H1 (cell line): ENCODE data around the gene SPTBN5. TPM values are rescaled to one million over a fixed set of nuclear protein-coding genes. Genes with fewer than 3 reads are reported as not detected.

Experiments used
- CTCF ChIA-PET: fragments of 300-600 bp; sonication (Branson Sonifier 250); formaldehyde crosslinking; loops from one replicate; lab custom pipeline; 2021; ENCODE audit not compliant: partially characterized antibody; lab: Charles Lee
- POLR2A ChIA-PET: fragments of 300-600 bp; sonication (Branson Sonifier 250); formaldehyde crosslinking; loops from one replicate; lab custom pipeline; 2021; ENCODE audit warnings: inconsistent platforms; ENCODE audit not compliant: partially characterized antibody; lab: Charles Lee
- DNase-seq, 2 experiments: peaks; one replicate each; pipeline versions ENCODE4 v3.0.0 to v3.0.0-alpha.2; 2010 to 2022; ENCODE audit warnings: low spot score in 2 of 2, low read depth in 1 of 2, mixed read lengths in 1 of 2
- FAIRE-seq: peaks from 2 replicates; lab custom pipeline; 2011; peaks lifted over from hg19 to GRCh38; lab: Jason Lieb, UNC
- H2AFZ ChIP-seq: 2 replicates; pipeline ENCODE4 v1.8.1; 2012; ENCODE audit warnings: low read length, inconsistent platforms
- H2AK5ac ChIP-seq: 2 replicates; pipeline ENCODE4 v1.6.1; 2013; ENCODE audit warnings: low read depth, low read length
- H2BK120ac ChIP-seq: replicated peaks from 2 replicates; pipeline ENCODE3; 2013; ENCODE audit warnings: low read depth, low read length, inconsistent platforms
- H2BK12ac ChIP-seq: 2 replicates; pipeline ENCODE4 v1.6.1; 2013; ENCODE audit warnings: low read depth, low read length
- H2BK15ac ChIP-seq: 2 replicates; pipeline ENCODE4 v1.6.1; 2013; ENCODE audit warnings: low read length
- H2BK20ac ChIP-seq: 2 replicates; pipeline ENCODE4 v1.6.1; 2013; ENCODE audit warnings: low read length
- H2BK5ac ChIP-seq: 2 replicates; pipeline ENCODE4 v1.6.1; 2013; ENCODE audit warnings: low read depth, low read length
- H3K14ac ChIP-seq: 2 replicates; pipeline ENCODE4 v1.6.1; 2013; ENCODE audit warnings: inconsistent platforms; ENCODE audit not compliant: insufficient read length
- H3K18ac ChIP-seq: 2 replicates; pipeline ENCODE4 v1.6.1; 2013; ENCODE audit warnings: low read length; ENCODE audit errors: extremely low read depth
- H3K23ac ChIP-seq: 2 replicates; pipeline ENCODE4 v1.6.1; 2013; ENCODE audit warnings: inconsistent platforms; ENCODE audit not compliant: insufficient read length
- H3K23me2 ChIP-seq: 2 replicates; pipeline ENCODE4 v1.6.1; 2013; ENCODE audit warnings: low read depth, low read length
- H3K27ac ChIP-seq: 2 replicates; pipeline ENCODE4 v1.6.1; 2011; ENCODE audit warnings: low read depth, low read length, inconsistent platforms
- H3K27me3 ChIP-seq, 4 experiments: replicated peaks in 1 of 4; 1 replicate in 1 of 4; 2 replicates in 3 of 4; pipeline versions ENCODE4 v1.6.1 to v1.8.1; 2011 to 2013; ENCODE audit warnings: low read length in 3 of 4, mild to moderate bottlenecking in 3 of 4, inconsistent platforms in 2 of 4, mixed read lengths in 2 of 4, moderate library complexity in 1 of 4; ENCODE audit not compliant: control insufficient read depth in 3 of 4, insufficient read depth in 3 of 4; ENCODE audit errors: extremely low read depth in 1 of 4
- H3K36me3 ChIP-seq, 4 experiments: 2 replicates each; pipeline versions ENCODE4 v1.6.1 to v1.8.1; 2011 to 2013; ENCODE audit warnings: mild to moderate bottlenecking in 4 of 4, low read length in 3 of 4, moderate library complexity in 2 of 4, control low read depth in 1 of 4, inconsistent platforms in 1 of 4; ENCODE audit not compliant: insufficient read depth in 4 of 4, control insufficient read depth in 2 of 4
- H3K4ac ChIP-seq: replicated peaks from 2 replicates; pipeline ENCODE3; 2013; ENCODE audit warnings: low read length, low read depth, mixed read lengths, inconsistent platforms; ENCODE audit not compliant: insufficient read length
- H3K4me1 ChIP-seq, 4 experiments: replicated peaks in 1 of 4; 1 replicate in 1 of 4; 2 replicates in 3 of 4; pipeline versions ENCODE4 v1.6.1 to v1.8.1; 2011 to 2013; ENCODE audit warnings: low read length in 3 of 4, inconsistent platforms in 2 of 4, mixed read lengths in 1 of 4; ENCODE audit not compliant: insufficient read depth in 4 of 4, control insufficient read depth in 3 of 4
- H3K4me2 ChIP-seq, 2 experiments: 2 replicates each; pipeline versions ENCODE4 v1.6.1 to v1.8.1; 2011 to 2013; ENCODE audit warnings: low read depth in 2 of 2, low read length in 2 of 2, control low read depth in 1 of 2, inconsistent platforms in 1 of 2, mild to moderate bottlenecking in 1 of 2; ENCODE audit not compliant: insufficient read depth in 1 of 2
- H3K4me3 ChIP-seq, 4 experiments: fragments of 200-600, 300-600 bp in 1 of 4; sonication (generic), shearing (Covaris generic), sonication (Bioruptor Twin) in 1 of 4; 2 replicates each; pipeline versions ENCODE4 v1.5.1 to v1.8.1; 2011 to 2016; ENCODE audit warnings: low read length in 4 of 4, low read depth in 3 of 4, control low read depth in 2 of 4, inconsistent platforms in 2 of 4, mild to moderate bottlenecking in 2 of 4, mixed read lengths in 1 of 4, moderate library complexity in 1 of 4; ENCODE audit not compliant: insufficient read depth in 2 of 4; ENCODE audit errors: extremely low read depth in 1 of 4
- H3K56ac ChIP-seq: replicated peaks from 2 replicates; pipeline ENCODE3; 2013; ENCODE audit warnings: low read depth, mild to moderate bottlenecking, mixed read lengths, low read length, inconsistent platforms; ENCODE audit not compliant: insufficient read length
- H3K79me1 ChIP-seq: 2 replicates; pipeline ENCODE4 v1.6.1; 2013; ENCODE audit warnings: low read depth, low read length, control low read depth
- H3K79me2 ChIP-seq, 2 experiments: 2 replicates each; pipeline versions ENCODE4 v1.6.1 to v1.8.1; 2012 to 2013; ENCODE audit warnings: low read length in 2 of 2, mild to moderate bottlenecking in 2 of 2, inconsistent platforms in 1 of 2; ENCODE audit not compliant: insufficient read depth in 2 of 2, control insufficient read depth in 1 of 2
- H3K9ac ChIP-seq, 4 experiments: replicated peaks in 1 of 4; 1 replicate in 1 of 4; 2 replicates in 3 of 4; pipeline versions ENCODE4 v1.6.1 to v1.8.1; 2011 to 2013; ENCODE audit warnings: low read depth in 3 of 4, low read length in 3 of 4, control low read depth in 2 of 4, mild to moderate bottlenecking in 2 of 4, moderate library complexity in 2 of 4, inconsistent platforms in 1 of 4; ENCODE audit errors: extremely low read depth in 1 of 4
- H3K9me3 ChIP-seq, 2 experiments: 2 replicates each; pipeline versions ENCODE4 v1.6.1 to v1.8.1; 2012 to 2013; ENCODE audit warnings: mild to moderate bottlenecking in 2 of 2, moderate library complexity in 2 of 2, control low read depth in 1 of 2, inconsistent platforms in 1 of 2, low read depth in 1 of 2, low read length in 1 of 2, mixed read lengths in 1 of 2; ENCODE audit not compliant: insufficient read depth in 2 of 2
- H4K20me1 ChIP-seq, 2 experiments: replicated peaks in 1 of 2; 2 replicates each; pipeline versions ENCODE3 to v1.8.1; 2011 to 2013; ENCODE audit warnings: inconsistent platforms in 2 of 2, low read length in 2 of 2, mild to moderate bottlenecking in 1 of 2; ENCODE audit not compliant: insufficient read depth in 2 of 2, control insufficient read depth in 1 of 2
- H4K5ac ChIP-seq: 2 replicates; pipeline ENCODE4 v1.6.1; 2013; ENCODE audit warnings: low read length, low read depth, mixed read lengths, inconsistent platforms; ENCODE audit not compliant: insufficient read length
- H4K8ac ChIP-seq: 2 replicates; pipeline ENCODE4 v1.8.0; 2013; ENCODE audit warnings: mild to moderate bottlenecking, moderate library complexity, low read length, inconsistent platforms; ENCODE audit not compliant: insufficient read depth; ENCODE audit errors: extremely low read depth
- H4K91ac ChIP-seq: replicated peaks from 2 replicates; pipeline ENCODE3; 2013; ENCODE audit warnings: low read length, mixed read lengths, inconsistent platforms; ENCODE audit not compliant: insufficient read length
- BACH1 ChIP-seq: IDR thresholded peaks from 2 replicates; pipeline ENCODE4 v1.6.1; 2012; ENCODE audit warnings: low read length, improper control_type of control experiment
- EZH2 ChIP-seq: fragments of 200-600 bp; sonication (generic); IDR thresholded peaks from 2 replicates; pipeline ENCODE4 v1.7.1; 2012; ENCODE audit warnings: low read depth, mild to moderate bottlenecking, moderate library complexity, low read length, inconsistent platforms; ENCODE audit not compliant: severe bottlenecking
- GABPA ChIP-seq: IDR thresholded peaks from 2 replicates; pipeline ENCODE4 v1.6.1; 2011; ENCODE audit warnings: mild to moderate bottlenecking, low read length, moderate library complexity, borderline replicate concordance; ENCODE audit not compliant: insufficient read depth
- MAFK ChIP-seq: IDR thresholded peaks from 2 replicates; pipeline ENCODE4 v1.6.1; 2012; ENCODE audit warnings: low read depth, mild to moderate bottlenecking, improper control_type of control experiment, low read length
- RNF2 ChIP-seq: fragments of 200-900, 300-1000 bp; sonication (generic); IDR thresholded peaks from 2 replicates; pipeline ENCODE4 v1.7.1; 2016; ENCODE audit warnings: borderline replicate concordance, low read depth, mild to moderate bottlenecking, antibody characterized with exemption, low read length; ENCODE audit not compliant: poor library complexity, severe bottlenecking; ENCODE audit errors: missing control alignments
- TCF12 ChIP-seq: IDR thresholded peaks from 2 replicates; pipeline ENCODE4 v1.6.1; 2011; ENCODE audit warnings: low read depth, mild to moderate bottlenecking, low read length
- WGBS, 2 experiments: shearing (Covaris generic) in 1 of 2; methylation state at CpG; one replicate each; pipeline versions ENCODE4 v1.1.6 to v1.1.7; 2013 to 2015; ENCODE audit warnings: low lambda C conversion rate in 2 of 2, mixed read lengths in 2 of 2, inconsistent platforms in 1 of 2, low coverage in 1 of 2, missing lambda C conversion rate in 1 of 2; ENCODE audit not compliant: insufficient replicate concordance in 2 of 2, insufficient coverage in 1 of 2, insufficient read length in 1 of 2; ENCODE audit errors: extremely low coverage in 1 of 2, missing lambda C conversion rate in 1 of 2; 5-methylcytosine and 5-hydroxymethylcytosine counted together
- polyA plus RNA-seq, 7 experiments: library from polyadenylated mRNA; depleted of rRNA in 3 of 7; stranded (reverse) in 5 of 7; unstranded in 2 of 7; fragments of >200 nt in 5 of 7; fragments of 200-250 nt in 2 of 7; gene quantifications; 1 replicate in 5 of 7; 2 replicates in 1 of 7; 4 replicates in 1 of 7; pipeline versions ENCODE4 v1.2.1 to v1.2.3, GENCODE V29; 2011 to 2013; ENCODE audit warnings: missing spikeins in 2 of 7, mixed read lengths in 2 of 7
- total RNA-seq: library from RNA; stranded (reverse); fragmentation: NEBNext Ultra II Directional; extraction: Animal tissue kit (Norgen Biotek cat#: 25700); gene quantifications from 2 replicates; pipeline ENCODE4 v1.2.1, GENCODE V29; 2021
- TF ChIP-seq, protein P1 (sequence below), 3 experiments: IDR thresholded peaks; 1 replicate in 2 of 3; 2 replicates in 1 of 3; pipeline versions ENCODE4 v1.5.1 to v1.6.1; 2011; ENCODE audit warnings: low read length in 3 of 3, mild to moderate bottlenecking in 3 of 3, inconsistent platforms in 2 of 3, low read depth in 1 of 3, moderate library complexity in 1 of 3; ENCODE audit not compliant: insufficient read depth in 1 of 3; ENCODE audit errors: control extremely low read depth in 1 of 3
- TF ChIP-seq, protein P2 (sequence below): IDR thresholded peaks from 2 replicates; pipeline ENCODE4 v1.6.1; 2012; ENCODE audit warnings: low read length, inconsistent platforms

SPTBN5 gene
- total and polyA plus RNA-seq, 2 of the 8 experiments (the other 6 are each of a cell fraction or from before 2014, with no cell fraction given): 0.32 to 0.84 TPM

DNA sequence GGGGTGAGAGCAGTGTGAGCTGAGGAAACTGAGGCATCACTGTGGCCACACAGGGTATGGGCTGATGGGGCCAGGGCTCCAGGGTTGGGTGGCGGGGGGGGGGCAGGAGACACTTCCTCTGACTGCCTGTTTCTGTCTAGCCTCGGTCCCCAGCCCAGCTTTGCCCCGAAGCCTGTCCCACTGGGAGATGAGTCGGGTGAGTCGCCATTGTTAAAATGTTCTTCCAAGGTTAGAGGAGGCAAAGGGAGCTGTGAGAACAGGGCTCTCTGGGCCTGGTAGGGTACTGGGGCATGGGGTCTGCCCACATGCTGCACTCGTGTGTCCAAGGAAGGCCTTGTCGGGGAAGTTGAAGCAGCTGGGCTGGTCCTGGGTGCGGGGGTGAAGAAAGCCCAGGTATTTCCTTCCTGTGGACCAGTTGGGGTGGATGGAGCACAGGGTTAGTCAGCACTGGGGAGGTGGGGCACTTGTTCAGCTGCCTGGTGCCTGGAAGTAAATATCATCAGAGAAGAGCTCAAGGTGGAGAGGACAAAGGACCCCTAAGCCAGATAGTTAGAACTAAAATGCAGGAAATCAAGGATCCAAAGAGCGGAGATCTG lies 74.3 kb downstream of the SPTBN5 start:
- Histone ChIP-seq H3K56ac (no peak overlapping the region), H2BK120ac (no peak overlapping the region), H3K4ac (no peak overlapping the region), H3K9me3 (no peaks in the 10 kb centered on the region), H3K9ac (no peak overlapping the region), H4K91ac (no peak overlapping the region), H3K23ac (no peak overlapping the region), H4K20me1 (peaks cover 0 to 3% of the 10 kb centered on the region in 2 experiments), H3K18ac (no peak overlapping the region), H3K4me2 (no peak overlapping the region), H3K23me2 (no peaks in the 10 kb centered on the region), H2BK20ac (no peak overlapping the region), H3K4me3 (no peak overlapping the region), H2BK15ac (no peak overlapping the region), H3K79me2 (no peaks in the 10 kb centered on the region), H4K8ac (no peak overlapping the region), H3K27me3 (no peaks in the 10 kb centered on the region), H2AFZ (no peak overlapping the region), H2BK12ac (no peak overlapping the region), H3K27ac (no peak overlapping the region), H4K5ac (no peak overlapping the region), H3K36me3 (peaks cover 0 to 3% (median 0%) of the 10 kb centered on the region in 4 experiments; a peak in 4 of 8 replicates), H2BK5ac (no peak overlapping the region; the same call in 1 of the 2 replicates), H2AK5ac (no peak overlapping the region), H3K79me1 (no peaks in the 10 kb centered on the region), H3K14ac (no peak overlapping the region), H3K4me1 (no peaks in the 10 kb centered on the region)
- POLR2A ChIA-PET: no interaction called here
- FAIRE-seq: no peak
- CTCF ChIA-PET: interaction anchor here (0.7 to 3.5 kb wide), 5 partner anchors 8 to 85 kb away, joined by 3 to 32 read pairs (median 6); partner anchors contain the start of gene MAPKBP1
- WGBS, 2 experiments: 87% methylated on average over 9 of the region's 9 CpGs; no CpG with 5 or more reads in 1 of the 2 experiments
- no peak for DNase-seq
- TF ChIP-seq, protein P1, sequence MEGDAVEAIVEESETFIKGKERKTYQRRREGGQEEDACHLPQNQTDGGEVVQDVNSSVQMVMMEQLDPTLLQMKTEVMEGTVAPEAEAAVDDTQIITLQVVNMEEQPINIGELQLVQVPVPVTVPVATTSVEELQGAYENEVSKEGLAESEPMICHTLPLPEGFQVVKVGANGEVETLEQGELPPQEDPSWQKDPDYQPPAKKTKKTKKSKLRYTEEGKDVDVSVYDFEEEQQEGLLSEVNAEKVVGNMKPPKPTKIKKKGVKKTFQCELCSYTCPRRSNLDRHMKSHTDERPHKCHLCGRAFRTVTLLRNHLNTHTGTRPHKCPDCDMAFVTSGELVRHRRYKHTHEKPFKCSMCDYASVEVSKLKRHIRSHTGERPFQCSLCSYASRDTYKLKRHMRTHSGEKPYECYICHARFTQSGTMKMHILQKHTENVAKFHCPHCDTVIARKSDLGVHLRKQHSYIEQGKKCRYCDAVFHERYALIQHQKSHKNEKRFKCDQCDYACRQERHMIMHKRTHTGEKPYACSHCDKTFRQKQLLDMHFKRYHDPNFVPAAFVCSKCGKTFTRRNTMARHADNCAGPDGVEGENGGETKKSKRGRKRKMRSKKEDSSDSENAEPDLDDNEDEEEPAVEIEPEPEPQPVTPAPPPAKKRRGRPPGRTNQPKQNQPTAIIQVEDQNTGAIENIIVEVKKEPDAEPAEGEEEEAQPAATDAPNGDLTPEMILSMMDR (IDR thresholded peaks at IDR 0.05; ENCODE audit: control extremely low read depth in 1 of 3, insufficient read depth in 1 of 3, low read depth in 1 of 3, low read length in 3 of 3): no peak
- no peak for TF ChIP-seq BACH1
- no peak for TF ChIP-seq TCF12
- no peak for TF ChIP-seq RNF2
- TF ChIP-seq MAFK: no peak
- TF ChIP-seq GABPA: no peak
- TF ChIP-seq, protein P2, sequence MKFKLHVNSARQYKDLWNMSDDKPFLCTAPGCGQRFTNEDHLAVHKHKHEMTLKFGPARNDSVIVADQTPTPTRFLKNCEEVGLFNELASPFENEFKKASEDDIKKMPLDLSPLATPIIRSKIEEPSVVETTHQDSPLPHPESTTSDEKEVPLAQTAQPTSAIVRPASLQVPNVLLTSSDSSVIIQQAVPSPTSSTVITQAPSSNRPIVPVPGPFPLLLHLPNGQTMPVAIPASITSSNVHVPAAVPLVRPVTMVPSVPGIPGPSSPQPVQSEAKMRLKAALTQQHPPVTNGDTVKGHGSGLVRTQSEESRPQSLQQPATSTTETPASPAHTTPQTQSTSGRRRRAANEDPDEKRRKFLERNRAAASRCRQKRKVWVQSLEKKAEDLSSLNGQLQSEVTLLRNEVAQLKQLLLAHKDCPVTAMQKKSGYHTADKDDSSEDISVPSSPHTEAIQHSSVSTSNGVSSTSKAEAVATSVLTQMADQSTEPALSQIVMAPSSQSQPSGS: no peak
- TF ChIP-seq EZH2: no peak
